SK-N-SH (cell line): ENCODE data around the gene GTPBP3. TPM values are rescaled to one million over a fixed set of nuclear protein-coding genes. Genes with fewer than 3 reads are reported as not detected.

Source experiments
- CTCF ChIA-PET: fragments of 300-600, 350-600 bp; formaldehyde crosslinking; extraction: SDS; loops from one replicate; lab custom pipeline; 2021; lab: Yijun Ruan, JAX
- POLR2A ChIA-PET: fragments of 350-600 bp; sonication (Branson Sonifier 250); formaldehyde crosslinking; extraction: SDS; loops from one replicate; lab custom pipeline; 2020; ENCODE audit warnings: antibody characterized with exemption, inconsistent platforms; lab: Yijun Ruan, JAX
- DNase-seq: peaks from one replicate; pipeline ENCODE4 v3.0.0; 2012
- H2AFZ ChIP-seq: fragments of 200-600 bp; sonication (generic); 2 replicates; pipeline ENCODE4 v1.8.1; 2016; ENCODE audit warnings: antibody characterized with exemption, mild to moderate bottlenecking, low read depth
- H3F3A ChIP-seq: fragments of 200-600 bp; sonication (generic); replicated peaks from 2 replicates; pipeline ENCODE3; 2016; ENCODE audit warnings: antibody characterized with exemption, mild to moderate bottlenecking; ENCODE audit not compliant: insufficient read depth
- H3K27ac ChIP-seq, 2 experiments: fragments of 200-500 bp in 1 of 2; fragments of 200-600 bp in 1 of 2; sonication (Bioruptor generic) in 1 of 2; sonication (generic), shearing (Covaris generic) in 1 of 2; 2 replicates each; pipeline versions ENCODE4 v1.5.1 to v1.6.1; 2014 to 2016; ENCODE audit warnings: low read depth in 2 of 2, inconsistent platforms in 1 of 2, low read length in 1 of 2, mild to moderate bottlenecking in 1 of 2, mixed read lengths in 1 of 2
- H3K27me3 ChIP-seq: fragments of 200-600 bp; sonication (generic), shearing (Covaris generic); 2 replicates; pipeline ENCODE4 v1.6.1; 2016; ENCODE audit warnings: mixed run types; ENCODE audit not compliant: insufficient read depth
- H3K36me3 ChIP-seq, 2 experiments: fragments of 200-500 bp in 1 of 2; fragments of 200-600 bp in 1 of 2; sonication (Bioruptor generic) in 1 of 2; sonication (generic) in 1 of 2; replicated peaks in 1 of 2; 2 replicates each; pipeline versions ENCODE3 to v1.5.1; 2014 to 2016; ENCODE audit warnings: low read length in 1 of 2, mild to moderate bottlenecking in 1 of 2; ENCODE audit not compliant: insufficient read depth in 2 of 2, control insufficient read depth in 1 of 2
- H3K4me1 ChIP-seq, 2 experiments: fragments of 200-500 bp in 1 of 2; fragments of 200-600 bp in 1 of 2; sonication (Bioruptor generic) in 1 of 2; sonication (generic), shearing (Covaris generic) in 1 of 2; 2 replicates each; pipeline versions ENCODE4 v1.5.1 to v1.6.1; 2014 to 2016; ENCODE audit warnings: low read depth in 1 of 2, low read length in 1 of 2, mixed run types in 1 of 2; ENCODE audit not compliant: insufficient read depth in 2 of 2, control insufficient read depth in 1 of 2
- H3K4me2 ChIP-seq: fragments of 200-600 bp; sonication (generic), shearing (Covaris generic); 2 replicates; pipeline ENCODE4 v1.6.1; 2017; ENCODE audit warnings: mixed run types
- H3K4me3 ChIP-seq, 2 experiments: fragments of 200-500 bp in 1 of 2; fragments of 200-600 bp in 1 of 2; sonication (Bioruptor generic) in 1 of 2; sonication (generic), shearing (Covaris generic) in 1 of 2; 2 replicates each; pipeline versions ENCODE4 v1.5.1 to v1.8.1; 2014 to 2016; ENCODE audit warnings: low read depth in 2 of 2, inconsistent platforms in 1 of 2, low read length in 1 of 2, mild to moderate bottlenecking in 1 of 2, mixed read lengths in 1 of 2, moderate library complexity in 1 of 2
- H3K79me2 ChIP-seq: fragments of 200-600 bp; sonication (generic); 2 replicates; pipeline ENCODE4 v1.8.1; 2017; ENCODE audit warnings: mild to moderate bottlenecking; ENCODE audit not compliant: insufficient read depth
- H3K9ac ChIP-seq: fragments of 200-600 bp; sonication (generic); 2 replicates; pipeline ENCODE4 v1.6.1; 2017; ENCODE audit warnings: mixed run types
- H3K9me2 ChIP-seq: fragments of 200-600 bp; sonication (generic); 2 replicates; pipeline ENCODE4 v1.6.1; 2017; ENCODE audit warnings: mixed run types
- H3K9me3 ChIP-seq: fragments of 200-600 bp; sonication (generic); 2 replicates; pipeline ENCODE4 v1.6.1; 2017; ENCODE audit warnings: mixed run types, mild to moderate bottlenecking, moderate library complexity
- H4K20me1 ChIP-seq: fragments of 200-600 bp; sonication (generic); 2 replicates; pipeline ENCODE4 v1.6.1; 2017; ENCODE audit warnings: mild to moderate bottlenecking, mixed run types; ENCODE audit not compliant: insufficient read depth
- ELF1 ChIP-seq: IDR thresholded peaks from 2 replicates; pipeline ENCODE4 v1.4.0; 2012
- EP300 ChIP-seq, 2 experiments: IDR thresholded peaks; 2 replicates each; pipeline versions ENCODE4 v1.4.0 to v1.6.1; 2012; ENCODE audit warnings: borderline replicate concordance in 1 of 2, low read depth in 1 of 2, low read length in 1 of 2
- EZH2phosphoT487 ChIP-seq: fragments of 200-600 bp; sonication (generic); IDR thresholded peaks from 2 replicates; pipeline ENCODE4 v1.6.1; 2017; ENCODE audit warnings: low read depth, mixed run types, mild to moderate bottlenecking, antibody characterized with exemption, moderate library complexity, borderline replicate concordance
- FOSL2 ChIP-seq: IDR thresholded peaks from 2 replicates; pipeline ENCODE4 v1.4.0; 2012; ENCODE audit warnings: low read depth, mild to moderate bottlenecking, moderate library complexity, borderline replicate concordance
- FOXJ3 ChIP-seq: sonication (generic); formaldehyde crosslinking; IDR thresholded peaks from 2 replicates; pipeline ENCODE4 v1.5.1; 2020; ENCODE audit warnings: mild to moderate bottlenecking, missing genetic modification reagents
- FOXM1 ChIP-seq: IDR thresholded peaks from 2 replicates; pipeline ENCODE4 v1.4.0; 2012; ENCODE audit warnings: low read depth, mild to moderate bottlenecking
- GABPA ChIP-seq: IDR thresholded peaks from 2 replicates; pipeline ENCODE4 v1.4.0; 2012; ENCODE audit warnings: low read depth, mild to moderate bottlenecking
- JUND ChIP-seq: IDR thresholded peaks from 2 replicates; pipeline ENCODE4 v1.4.0; 2012
- MEF2A ChIP-seq: IDR thresholded peaks from 2 replicates; pipeline ENCODE4 v1.4.0; 2012; ENCODE audit warnings: low read depth, borderline replicate concordance
- MXI1 ChIP-seq: IDR thresholded peaks from 2 replicates; pipeline ENCODE4 v1.6.1; 2012; ENCODE audit warnings: mild to moderate bottlenecking, low read depth, low read length, improper control_type of control experiment
- NFIC ChIP-seq: IDR thresholded peaks from 2 replicates; pipeline ENCODE4 v1.4.0; 2012; ENCODE audit warnings: borderline replicate concordance
- NRF1 ChIP-seq: IDR thresholded peaks from 2 replicates; pipeline ENCODE4 v1.6.1; 2012; ENCODE audit warnings: low read depth, mild to moderate bottlenecking, low read length
- RCOR1 ChIP-seq: fragments of 150-350 bp; IDR thresholded peaks from 2 replicates; pipeline ENCODE4 v1.6.1; 2017; ENCODE audit warnings: antibody characterized with exemption, low read length
- RFX5 ChIP-seq: IDR thresholded peaks from 2 replicates; pipeline ENCODE4 v1.6.1; 2012; ENCODE audit warnings: mild to moderate bottlenecking, improper control_type of control experiment, low read length
- SIN3A ChIP-seq: IDR thresholded peaks from 2 replicates; pipeline ENCODE4 v1.6.1; 2012; ENCODE audit warnings: low read depth, mild to moderate bottlenecking, low read length, moderate library complexity, borderline replicate concordance
- SMC3 ChIP-seq: IDR thresholded peaks from 2 replicates; pipeline ENCODE4 v1.6.1; 2012; ENCODE audit warnings: low read depth, low read length, improper control_type of control experiment
- TAF1 ChIP-seq: IDR thresholded peaks from 2 replicates; pipeline ENCODE4 v1.6.1; 2012; ENCODE audit warnings: low read depth, mild to moderate bottlenecking, low read length, moderate library complexity, borderline replicate concordance
- YY1 ChIP-seq: IDR thresholded peaks from 2 replicates; pipeline ENCODE4 v1.4.0; 2012; ENCODE audit warnings: low read depth, mild to moderate bottlenecking
- WGBS: methylation state at CpG from one replicate; pipeline ENCODE4 v1.1.6; 2017; ENCODE audit warnings: low lambda C conversion rate; 5-methylcytosine and 5-hydroxymethylcytosine counted together
- polyA plus RNA-seq, 3 experiments: library from polyadenylated mRNA; depleted of rRNA; stranded (reverse); fragments of >200 nt; gene quantifications; 2 replicates each; pipeline ENCODE4 v1.2.3, GENCODE V29; 2012
- TF ChIP-seq, protein P1 (sequence below): fragments of 150-350 bp; IDR thresholded peaks from 2 replicates; pipeline ENCODE4 v1.6.1; 2016; ENCODE audit warnings: mild to moderate bottlenecking, low read depth, low read length
- TF ChIP-seq, protein P2 (sequence below): IDR thresholded peaks from 2 replicates; pipeline ENCODE4 v1.4.0; 2012; ENCODE audit warnings: low read depth
- TF ChIP-seq, protein P3 (sequence below): IDR thresholded peaks from 2 replicates; pipeline ENCODE4 v1.6.1; 2012; ENCODE audit warnings: mild to moderate bottlenecking, low read depth, low read length, moderate library complexity

The GTPBP3 gene
- polyA plus RNA-seq, 1 of the 3 experiments (the other 2 are of a cell fraction) = 21.6 TPM

DNA sequence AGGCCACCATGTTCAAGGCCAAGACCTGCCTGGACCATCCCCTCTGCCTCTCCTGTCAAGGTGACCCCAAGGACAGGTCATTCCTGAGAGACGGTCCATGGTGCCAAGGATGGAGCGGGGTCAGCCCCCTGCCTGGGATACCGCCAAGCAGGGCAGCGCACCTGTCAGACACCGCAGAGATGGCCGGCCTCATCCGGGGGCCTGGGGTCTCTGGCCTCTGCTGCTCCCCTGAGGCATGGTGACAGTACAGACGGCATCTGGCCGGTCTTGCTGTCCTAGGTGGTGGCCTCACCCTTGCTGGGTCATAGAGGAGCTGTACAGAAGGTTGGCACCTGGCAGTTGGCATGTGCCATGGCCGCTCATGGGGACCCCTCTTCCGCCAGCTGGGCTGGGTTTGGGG lies 16.9 kb upstream of the GTPBP3 start:
- Histone ChIP-seq H3F3A (peaks cover 7% of the 10 kb centered on the region), H3K9me3 (no peaks in the 10 kb centered on the region), H3K27ac (no peak overlapping the region), H3K27me3 (no peaks in the 10 kb centered on the region), H3K9me2 (no peaks in the 10 kb centered on the region), H4K20me1 (no peaks in the 10 kb centered on the region), H3K4me2 (no peak overlapping the region), H3K9ac (no peak overlapping the region), H3K36me3 (peaks cover 5 to 43% of the 10 kb centered on the region in 2 experiments), H3K4me3 (no peak overlapping the region), H2AFZ (no peak overlapping the region), H3K4me1 (no peaks in the 10 kb centered on the region), H3K79me2 (no peaks in the 10 kb centered on the region)
- TF ChIP-seq RCOR1 (no peak), NRF1 (no peak), JUND (no peak), MXI1 (no peak), FOXM1 (no peak), EZH2phosphoT487 (no peak), YY1 (no peak), ELF1 (no peak), SMC3 (no peak), MEF2A (no peak)
- TF ChIP-seq, protein P1, sequence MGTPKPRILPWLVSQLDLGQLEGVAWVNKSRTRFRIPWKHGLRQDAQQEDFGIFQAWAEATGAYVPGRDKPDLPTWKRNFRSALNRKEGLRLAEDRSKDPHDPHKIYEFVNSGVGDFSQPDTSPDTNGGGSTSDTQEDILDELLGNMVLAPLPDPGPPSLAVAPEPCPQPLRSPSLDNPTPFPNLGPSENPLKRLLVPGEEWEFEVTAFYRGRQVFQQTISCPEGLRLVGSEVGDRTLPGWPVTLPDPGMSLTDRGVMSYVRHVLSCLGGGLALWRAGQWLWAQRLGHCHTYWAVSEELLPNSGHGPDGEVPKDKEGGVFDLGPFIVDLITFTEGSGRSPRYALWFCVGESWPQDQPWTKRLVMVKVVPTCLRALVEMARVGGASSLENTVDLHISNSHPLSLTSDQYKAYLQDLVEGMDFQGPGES = no peak
- TF ChIP-seq, protein P2, sequence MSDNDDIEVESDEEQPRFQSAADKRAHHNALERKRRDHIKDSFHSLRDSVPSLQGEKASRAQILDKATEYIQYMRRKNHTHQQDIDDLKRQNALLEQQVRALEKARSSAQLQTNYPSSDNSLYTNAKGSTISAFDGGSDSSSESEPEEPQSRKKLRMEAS = no peak
- ChIA-PET CTCF (no interaction called here), POLR2A (interaction anchor here (0.6 to 1.3 kb wide), 2 partner anchors 15 to 812 kb away, joined by 3 read pairs; partner anchors contain the start of gene MRPL34)
- no CpG with 5 or more reads among the region's 11 CpGs for WGBS
- no peak for DNase-seq

GRCh38 chr19:17321655-17322489 lies 15.5 kb upstream of the GTPBP3 start:
- WGBS = 98% methylated on average over 8 of the region's 19 CpGs
- Histone ChIP-seq H3F3A (peaks cover 4% of the 10 kb centered on the region), H3K27me3 (no peaks in the 10 kb centered on the region), H3K9me2 (no peaks in the 10 kb centered on the region), H4K20me1 (no peaks in the 10 kb centered on the region), H3K4me3 (no peak overlapping the region), H3K27ac (no peak overlapping the region; a peak in 1 of 4 replicates), H3K9ac (no peak overlapping the region), H3K79me2 (no peaks in the 10 kb centered on the region), H2AFZ (no peak overlapping the region), H3K4me2 (no peak overlapping the region), H3K36me3 (peaks cover 0 to 36% of the 10 kb centered on the region in 2 experiments), H3K4me1 (no peaks in the 10 kb centered on the region), H3K9me3 (no peaks in the 10 kb centered on the region)
- CTCF ChIA-PET = interaction anchor here (0.5 to 1.2 kb wide), 3 partner anchors 15 to 68 kb away, joined by 3 to 4 read pairs (median 3); no protein-coding TSS in a partner anchor
- no peak for DNase-seq
- POLR2A ChIA-PET = interaction anchor here (0.7 to 1.9 kb wide), 4 partner anchors 9 to 16 kb away, joined by 3 to 5 read pairs (median 3); partner anchors contain the start of gene MRPL34
- TF ChIP-seq ELF1 (no peak), RFX5 (no peak), JUND (no peak), FOXM1 (no peak), NRF1 (no peak), TAF1 (no peak), GABPA (no peak), SMC3 (no peak), RCOR1 (no peak), FOXJ3 (no peak), EP300 (IDR thresholded peaks at IDR 0.05; ENCODE audit: borderline replicate concordance in 1 of 2, low read depth in 1 of 2, low read length in 1 of 2) (no peak), FOSL2 (no peak), NFIC (no peak), SIN3A (no peak), EZH2phosphoT487 (no peak)
- TF ChIP-seq, protein P3, sequence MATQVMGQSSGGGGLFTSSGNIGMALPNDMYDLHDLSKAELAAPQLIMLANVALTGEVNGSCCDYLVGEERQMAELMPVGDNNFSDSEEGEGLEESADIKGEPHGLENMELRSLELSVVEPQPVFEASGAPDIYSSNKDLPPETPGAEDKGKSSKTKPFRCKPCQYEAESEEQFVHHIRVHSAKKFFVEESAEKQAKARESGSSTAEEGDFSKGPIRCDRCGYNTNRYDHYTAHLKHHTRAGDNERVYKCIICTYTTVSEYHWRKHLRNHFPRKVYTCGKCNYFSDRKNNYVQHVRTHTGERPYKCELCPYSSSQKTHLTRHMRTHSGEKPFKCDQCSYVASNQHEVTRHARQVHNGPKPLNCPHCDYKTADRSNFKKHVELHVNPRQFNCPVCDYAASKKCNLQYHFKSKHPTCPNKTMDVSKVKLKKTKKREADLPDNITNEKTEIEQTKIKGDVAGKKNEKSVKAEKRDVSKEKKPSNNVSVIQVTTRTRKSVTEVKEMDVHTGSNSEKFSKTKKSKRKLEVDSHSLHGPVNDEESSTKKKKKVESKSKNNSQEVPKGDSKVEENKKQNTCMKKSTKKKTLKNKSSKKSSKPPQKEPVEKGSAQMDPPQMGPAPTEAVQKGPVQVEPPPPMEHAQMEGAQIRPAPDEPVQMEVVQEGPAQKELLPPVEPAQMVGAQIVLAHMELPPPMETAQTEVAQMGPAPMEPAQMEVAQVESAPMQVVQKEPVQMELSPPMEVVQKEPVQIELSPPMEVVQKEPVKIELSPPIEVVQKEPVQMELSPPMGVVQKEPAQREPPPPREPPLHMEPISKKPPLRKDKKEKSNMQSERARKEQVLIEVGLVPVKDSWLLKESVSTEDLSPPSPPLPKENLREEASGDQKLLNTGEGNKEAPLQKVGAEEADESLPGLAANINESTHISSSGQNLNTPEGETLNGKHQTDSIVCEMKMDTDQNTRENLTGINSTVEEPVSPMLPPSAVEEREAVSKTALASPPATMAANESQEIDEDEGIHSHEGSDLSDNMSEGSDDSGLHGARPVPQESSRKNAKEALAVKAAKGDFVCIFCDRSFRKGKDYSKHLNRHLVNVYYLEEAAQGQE = no peak
